A673 (cell line): ENCODE results near the gene RPL35A. TPM values are rescaled to one million over a fixed set of nuclear protein-coding genes. Genes with fewer than 3 reads are reported as not detected.

Experiments used
- BruUV-seq: library from RNA; stranded (reverse); fragments of 400-500 nt; replicated peaks from 2 replicates; lab custom pipeline; 2021; lab: Mats Ljungman, UMichigan
- CTCF ChIA-PET: fragments of 300-600 bp; sonication (Branson Sonifier 250); formaldehyde crosslinking; loops from one replicate; lab custom pipeline; 2022; ENCODE audit warnings: antibody characterized with exemption; lab: Charles Lee
- POLR2A ChIA-PET: fragments of 300-600 bp; sonication (Branson Sonifier 250); formaldehyde crosslinking; loops from one replicate; lab custom pipeline; 2022; ENCODE audit warnings: antibody characterized with exemption; ENCODE audit not compliant: low non-redundant PET; lab: Charles Lee
- DNase-seq: peaks from one replicate; pipeline ENCODE4 v3.0.0-alpha.2; 2015; ENCODE audit warnings: low spot score
- H3K27ac ChIP-seq: fragments of 200-600 bp; sonication (generic); 2 replicates; pipeline ENCODE4 v1.5.1; 2016; ENCODE audit warnings: mixed run types, low read depth, mild to moderate bottlenecking, mixed read lengths, antibody characterized with exemption, low read length; ENCODE audit not compliant: poor library complexity, severe bottlenecking
- H3K27me3 ChIP-seq: fragments of 200-600 bp; sonication (generic); replicated peaks from 2 replicates; pipeline ENCODE4 v1.6.1; 2017; ENCODE audit warnings: mixed run types, low read depth, mild to moderate bottlenecking, mixed read lengths, antibody characterized with exemption, low read length; ENCODE audit not compliant: insufficient read depth, poor library complexity
- H3K36me3 ChIP-seq: fragments of 200-600 bp; sonication (generic); 2 replicates; pipeline ENCODE4 v1.6.1; 2016; ENCODE audit warnings: mixed run types, mild to moderate bottlenecking, mixed read lengths, antibody characterized with exemption, low read length; ENCODE audit not compliant: insufficient read depth, poor library complexity, severe bottlenecking
- H3K4me1 ChIP-seq: fragments of 200-600 bp; sonication (generic); 2 replicates; pipeline ENCODE4 v1.6.1; 2017; ENCODE audit warnings: mixed run types, mild to moderate bottlenecking, mixed read lengths, antibody characterized with exemption, low read length; ENCODE audit not compliant: insufficient read depth, poor library complexity, severe bottlenecking
- H3K4me3 ChIP-seq: fragments of 200-600 bp; sonication (generic); 2 replicates; pipeline ENCODE4 v1.5.1; 2016; ENCODE audit warnings: low read depth, mixed run types, mild to moderate bottlenecking, mixed read lengths, low read length; ENCODE audit not compliant: poor library complexity, severe bottlenecking
- H3K9me3 ChIP-seq: fragments of 200-600 bp; sonication (generic); 2 replicates; pipeline ENCODE4 v1.6.1; 2016; ENCODE audit warnings: mixed run types, low read depth, mild to moderate bottlenecking, mixed read lengths, antibody characterized with exemption, low read length; ENCODE audit not compliant: poor library complexity, severe bottlenecking
- CTCF ChIP-seq: fragments of 300-800, 200-600 bp; sonication (generic); conservative IDR thresholded peaks from 2 replicates; pipeline ENCODE4 v1.5.1; 2017; ENCODE audit warnings: low read depth, mild to moderate bottlenecking, antibody characterized with exemption, low read length, moderate library complexity, mixed read lengths
- EZH2 ChIP-seq: fragments of 200-600 bp; sonication (generic); IDR thresholded peaks from 2 replicates; pipeline ENCODE4 v1.6.1; 2017; ENCODE audit warnings: borderline replicate concordance, low read depth, mild to moderate bottlenecking, mixed read lengths, antibody characterized with exemption, low read length; ENCODE audit not compliant: poor library complexity, severe bottlenecking
- intact Hi-C: fragments of 100-400 bp; cut with micrococcal nuclease; formaldehyde crosslinking; loops from one replicate; pipeline ENCODE4 v1.10.0; 2022; ENCODE audit not compliant: unreplicated experiment
- total RNA-seq: library from RNA; stranded (reverse); gene quantifications from 2 replicates; pipeline ENCODE4 v1.2.3, GENCODE V29; 2021

RPL35A gene
- total RNA-seq, 1 experiment from 2014 or later, result 1,102 TPM

DNA sequence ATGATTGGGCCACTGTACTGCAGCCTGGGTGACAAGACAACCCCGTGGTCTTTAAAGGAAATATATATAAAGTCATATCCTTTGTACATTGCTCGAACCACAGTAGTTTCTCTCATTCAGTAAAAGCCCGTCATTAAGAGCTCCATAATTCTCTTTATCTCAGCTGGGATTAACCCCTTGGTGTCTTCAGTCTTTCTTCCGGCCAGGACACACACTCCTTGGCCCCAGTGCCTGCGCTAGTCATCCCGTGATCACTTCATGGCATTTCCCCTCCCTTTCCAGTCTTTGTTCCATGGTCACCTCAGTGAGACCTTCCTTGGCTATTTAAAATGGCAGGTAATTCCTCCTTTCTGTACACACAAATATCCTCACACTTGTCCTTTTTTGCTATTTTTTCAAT lies 3.3 kb downstream of the RPL35A start:
- TF ChIP-seq CTCF (no peak), EZH2 (no peak)
- Histone ChIP-seq H3K36me3 (peaks cover 68% of the 10 kb centered on the region), H3K9me3 (no peaks in the 10 kb centered on the region), H3K27me3 (no peaks in the 10 kb centered on the region), H3K4me3 (peak overlapping the region; percentile 77), H3K4me1 (peaks cover 41% of the 10 kb centered on the region), H3K27ac (peak overlapping the region; percentile 17)
- DNase-seq, result no peak
- POLR2A ChIA-PET, result no interaction called here
- no TSS peak for BruUV-seq
- CTCF ChIA-PET, result no interaction called here
- intact Hi-C loops, result no loop called here

- Histone ChIP-seq H3K27ac (peak overlapping the region; percentile 17), H3K9me3 (no peaks in the 10 kb centered on the region), H3K36me3 (peaks cover 68% of the 10 kb centered on the region), H3K4me1 (peaks cover 47% of the 10 kb centered on the region), H3K4me3 (peak overlapping the region; percentile 77), H3K27me3 (no peaks in the 10 kb centered on the region)
- DNase-seq, result no peak
- BruUV-seq, result no TSS peak
- intact Hi-C loops, result no loop called here
- CTCF ChIA-PET, result no interaction called here
- POLR2A ChIA-PET, result no interaction called here
- TF ChIP-seq EZH2, result no peak
Observed at GRCh38 chr3:197953881-197954280, 3.9 kb downstream of the RPL35A start.

GRCh38 chr3:197955892-197956477 lies 6.0 kb downstream of the RPL35A start:
- TF ChIP-seq EZH2 (no peak), CTCF (no peak)
- H3K36me3 ChIP-seq, result peaks cover 61% of the 10 kb centered on the region
- no peak for DNase-seq
- H3K9me3 ChIP-seq, result no peaks in the 10 kb centered on the region
- no peaks in the 10 kb centered on the region for H3K27me3 ChIP-seq
- H3K4me3 ChIP-seq, result no peak overlapping the region
- CTCF ChIA-PET, result no interaction called here
- peak overlapping the region; percentile 78 for H3K27ac ChIP-seq
- BruUV-seq, result no TSS peak
- POLR2A ChIA-PET, result no interaction called here
- intact Hi-C loops, result no loop called here
- H3K4me1 ChIP-seq, result peaks cover 49% of the 10 kb centered on the region

DNA sequence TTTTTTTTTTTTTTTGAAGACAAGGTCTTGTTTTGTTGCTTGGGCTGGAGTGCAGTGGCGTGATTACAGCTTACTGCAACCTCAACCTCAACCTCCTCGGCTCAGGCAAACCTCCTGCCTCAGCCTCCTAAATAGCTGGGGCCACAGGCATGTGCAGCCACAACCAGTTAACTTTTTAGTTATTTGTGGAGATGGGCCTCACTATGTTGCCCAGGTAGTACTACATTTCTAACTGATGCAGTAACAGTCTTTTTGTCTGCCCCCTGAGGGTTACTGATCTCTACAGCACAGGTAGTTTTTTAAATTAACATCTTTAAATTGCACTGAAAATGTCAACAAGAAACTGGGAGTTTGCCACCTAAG lies 6.6 kb downstream of the RPL35A start:
- POLR2A ChIA-PET, result no interaction called here
- intact Hi-C loops, result no loop called here
- Histone ChIP-seq H3K27me3 (no peaks in the 10 kb centered on the region), H3K4me1 (peaks cover 50% of the 10 kb centered on the region), H3K4me3 (no peak overlapping the region), H3K27ac (peak overlapping the region; percentile 78), H3K36me3 (peaks cover 55% of the 10 kb centered on the region), H3K9me3 (no peaks in the 10 kb centered on the region)
- no peak for DNase-seq
- BruUV-seq, result no TSS peak
- TF ChIP-seq EZH2, result no peak
- no peak for TF ChIP-seq CTCF
- CTCF ChIA-PET, result no interaction called here
